Neuronal stem cell (in vitro differentiated cells): Measurements from ENCODE around the gene RNF224.

Experiments
- DNase-seq: peaks from one replicate; pipeline ENCODE4 v3.0.0-alpha.2; 2013; ENCODE audit warnings: low spot score
- H2AFZ ChIP-seq: one replicate; pipeline ENCODE4 v1.6.1; 2013; ENCODE audit warnings: mild to moderate bottlenecking, low read length, inconsistent platforms
- H2AK5ac ChIP-seq: 2 replicates; pipeline ENCODE4 v1.6.1; 2013; ENCODE audit warnings: low read depth, mild to moderate bottlenecking, inconsistent platforms, low read length, moderate library complexity, mixed read lengths
- H2BK120ac ChIP-seq: 2 replicates; pipeline ENCODE4 v1.6.1; 2013; ENCODE audit warnings: low read depth, mild to moderate bottlenecking, inconsistent platforms, low read length, moderate library complexity, mixed read lengths
- H2BK12ac ChIP-seq: one replicate; pipeline ENCODE4 v1.6.1; 2013; ENCODE audit warnings: low read length, inconsistent platforms
- H2BK15ac ChIP-seq: 2 replicates; pipeline ENCODE4 v1.6.1; 2013; ENCODE audit warnings: mild to moderate bottlenecking, low read length, inconsistent platforms, mixed read lengths
- H2BK5ac ChIP-seq: one replicate; pipeline ENCODE4 v1.6.1; 2013; ENCODE audit warnings: inconsistent platforms, mild to moderate bottlenecking, low read length, moderate library complexity
- H3K14ac ChIP-seq: one replicate; pipeline ENCODE4 v1.6.1; 2013; ENCODE audit warnings: low read length, inconsistent platforms
- H3K18ac ChIP-seq: 2 replicates; pipeline ENCODE4 v1.6.1; 2013; ENCODE audit warnings: low read length, inconsistent platforms
- H3K23ac ChIP-seq: 2 replicates; pipeline ENCODE4 v1.6.1; 2013; ENCODE audit warnings: low read depth, mild to moderate bottlenecking, mixed read lengths, low read length, inconsistent platforms; ENCODE audit not compliant: poor library complexity
- H3K27ac ChIP-seq: replicated peaks from 3 replicates; pipeline ENCODE4 v1.5.1; 2013; ENCODE audit warnings: low read length, inconsistent platforms
- H3K27me3 ChIP-seq, 3 experiments: 2 replicates each; pipeline ENCODE4 v1.6.1; 2013; ENCODE audit warnings: low read length in 3 of 3, mild to moderate bottlenecking in 2 of 3, inconsistent platforms in 1 of 3, low read depth in 1 of 3, mixed read lengths in 1 of 3, moderate library complexity in 1 of 3; ENCODE audit not compliant: control insufficient read depth in 3 of 3, insufficient read depth in 3 of 3
- H3K36me3 ChIP-seq, 2 donors: replicated peaks in 1 of 2; 2 replicates each; pipeline ENCODE4 v1.6.1; 2013; ENCODE audit warnings: low read length in 2 of 2; ENCODE audit not compliant: control insufficient read depth in 2 of 2, insufficient read depth in 2 of 2
- H3K4ac ChIP-seq: 2 replicates; pipeline ENCODE4 v1.6.1; 2013; ENCODE audit warnings: inconsistent platforms, mild to moderate bottlenecking, low read length, moderate library complexity
- H3K4me1 ChIP-seq, 2 donors: 1 replicate in 1 of 2; 2 replicates in 1 of 2; pipeline ENCODE4 v1.6.1; 2013; ENCODE audit warnings: low read length in 2 of 2, low read depth in 1 of 2; ENCODE audit not compliant: control insufficient read depth in 2 of 2, insufficient read depth in 1 of 2
- H3K4me2 ChIP-seq: one replicate; pipeline ENCODE4 v1.6.1; 2013; ENCODE audit warnings: mild to moderate bottlenecking, low read length, inconsistent platforms; ENCODE audit not compliant: insufficient read depth, poor library complexity, severe bottlenecking
- H3K4me3 ChIP-seq, 2 donors: 2 replicates each; pipeline ENCODE4 v1.5.1; 2013; ENCODE audit warnings: low read length in 2 of 2, mild to moderate bottlenecking in 2 of 2, inconsistent platforms in 1 of 2, moderate library complexity in 1 of 2
- H3K79me1 ChIP-seq: one replicate; pipeline ENCODE4 v1.6.1; 2013; ENCODE audit warnings: low read depth, mild to moderate bottlenecking, inconsistent platforms, low read length, moderate library complexity
- H3K9ac ChIP-seq: one replicate; pipeline ENCODE4 v1.6.1; 2013; ENCODE audit warnings: mild to moderate bottlenecking, low read depth, low read length, inconsistent platforms; ENCODE audit not compliant: poor library complexity
- H3K9me3 ChIP-seq, 2 donors: replicated peaks in 1 of 2; 2 replicates each; pipeline versions ENCODE3 to v1.6.1; 2013; ENCODE audit warnings: low read length in 2 of 2, mild to moderate bottlenecking in 2 of 2, inconsistent platforms in 1 of 2, low read depth in 1 of 2, mixed read lengths in 1 of 2, moderate library complexity in 1 of 2; ENCODE audit not compliant: control insufficient read depth in 2 of 2, insufficient read depth in 1 of 2
- H4K8ac ChIP-seq: one replicate; pipeline ENCODE4 v1.6.1; 2013; ENCODE audit warnings: low read depth, mild to moderate bottlenecking, inconsistent platforms, low read length, moderate library complexity
- H4K91ac ChIP-seq: one replicate; pipeline ENCODE4 v1.6.1; 2013; ENCODE audit warnings: low read length, low read depth, mild to moderate bottlenecking, inconsistent platforms; ENCODE audit not compliant: poor library complexity
- WGBS, 2 donors: extraction: QIAGEN DNeasy Blood & Tissue Kit; methylation state at CpG; one replicate each; pipeline ENCODE4 v1.1.7; 2013; ENCODE audit warnings: missing lambda C conversion rate in 2 of 2, mixed read lengths in 1 of 2; ENCODE audit not compliant: insufficient read length in 2 of 2, insufficient replicate concordance in 1 of 2; ENCODE audit errors: extremely low coverage in 2 of 2; 5-methylcytosine and 5-hydroxymethylcytosine counted together

Gene RNF224

DNA sequence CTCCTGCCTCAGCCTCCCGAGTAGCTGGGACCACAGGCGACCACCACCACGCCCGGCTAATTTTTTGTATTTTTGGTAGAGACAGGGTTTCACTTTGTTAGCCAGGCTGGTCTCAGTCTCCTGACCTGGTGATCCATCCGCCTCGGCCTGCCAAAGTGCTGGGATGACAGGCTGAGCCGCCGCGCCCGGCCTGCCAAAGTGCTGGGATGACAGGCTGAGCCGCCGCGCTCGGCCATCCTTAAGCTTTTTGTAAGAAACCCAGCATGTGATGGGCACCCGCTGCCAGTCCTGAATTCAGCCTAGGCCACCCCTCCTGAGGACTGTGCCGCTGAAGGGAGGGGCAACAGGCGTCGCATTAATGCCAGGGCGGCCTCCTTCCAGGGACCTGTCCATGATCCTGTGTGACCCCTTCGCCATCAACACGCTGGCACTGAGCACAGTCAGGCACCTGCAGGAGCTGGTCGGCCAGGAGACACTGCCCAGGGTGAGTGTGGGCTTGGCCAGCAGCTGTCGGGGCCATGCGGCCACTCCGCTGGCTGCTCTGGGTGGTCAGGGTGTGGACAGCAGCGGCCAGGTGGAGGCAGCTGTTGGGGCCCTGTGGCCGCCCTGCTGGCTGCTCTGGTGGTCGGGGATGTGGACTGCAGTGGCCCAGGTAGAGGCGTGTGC lies 38.3 kb downstream of the RNF224 start:
- Histone ChIP-seq H3K4me3 (no peak overlapping the region), H2BK120ac (no peak overlapping the region), H2BK12ac (no peak overlapping the region), H3K4me1 (no peaks in the 10 kb centered on the region), H2BK5ac (peak overlapping the region; percentile 66), H3K27ac (no peak overlapping the region), H3K9me3 (no peaks in the 10 kb centered on the region), H3K9ac (no peak overlapping the region), H3K4ac (no peak overlapping the region), H3K18ac (no peak overlapping the region), H3K23ac (peak overlapping the region; percentile 93), H3K14ac (no peak overlapping the region), H4K8ac (peak overlapping the region; percentile 43), H2BK15ac (no peak overlapping the region), H2AFZ (no peak overlapping the region), H3K79me1 (peaks cover 5% of the 10 kb centered on the region), H3K36me3 (peaks cover 35 to 78% of the 10 kb centered on the region in 2 donors), H3K4me2 (no peak overlapping the region), H2AK5ac (no peak overlapping the region), H4K91ac (no peak overlapping the region), H3K27me3 (no peaks in the 10 kb centered on the region)
- WGBS, 2 donors = no CpG with 5 or more reads among the region's 29 CpGs
- no peak for DNase-seq

GRCh38 chr9:137266162-137266527 lies 38.8 kb downstream of the RNF224 start:
- H3K79me1 ChIP-seq = peaks cover 5% of the 10 kb centered on the region
- H4K8ac ChIP-seq = peak overlapping the region; percentile 82
- H3K4ac ChIP-seq = no peak overlapping the region
- no peak overlapping the region for H3K23ac ChIP-seq
- no peak overlapping the region for H4K91ac ChIP-seq
- no peak overlapping the region for H3K4me3 ChIP-seq
- no peak overlapping the region for H2AFZ ChIP-seq
- no peaks in the 10 kb centered on the region for H3K4me1 ChIP-seq
- peak overlapping the region; percentile 66 for H2BK5ac ChIP-seq
- H3K4me2 ChIP-seq = no peak overlapping the region
- no peak overlapping the region for H3K18ac ChIP-seq
- H3K27ac ChIP-seq = no peak overlapping the region
- H3K9ac ChIP-seq = no peak overlapping the region
- H2BK12ac ChIP-seq = no peak overlapping the region
- no peaks in the 10 kb centered on the region for H3K9me3 ChIP-seq
- no peak overlapping the region for H2BK120ac ChIP-seq
- WGBS, 2 donors = no CpG with 5 or more reads among the region's 15 CpGs
- H2AK5ac ChIP-seq = no peak overlapping the region
- DNase-seq = no peak
- no peaks in the 10 kb centered on the region for H3K27me3 ChIP-seq
- H3K36me3 ChIP-seq = peaks cover 35 to 84% of the 10 kb centered on the region in 2 donors
- H2BK15ac ChIP-seq = no peak overlapping the region
- no peak overlapping the region for H3K14ac ChIP-seq

GRCh38 chr9:137266585-137267453 lies 39.5 kb downstream of the RNF224 start:
- no peak overlapping the region for H3K4ac ChIP-seq
- no peak overlapping the region for H3K23ac ChIP-seq
- no peaks in the 10 kb centered on the region for H3K27me3 ChIP-seq
- H3K9me3 ChIP-seq = no peaks in the 10 kb centered on the region
- H3K79me1 ChIP-seq = peaks cover 5% of the 10 kb centered on the region
- no peak overlapping the region for H3K4me3 ChIP-seq
- no peak overlapping the region for H3K4me2 ChIP-seq
- H2AFZ ChIP-seq = no peak overlapping the region
- WGBS, 2 donors = no CpG with 5 or more reads among the region's 34 CpGs
- H3K18ac ChIP-seq = no peak overlapping the region
- peaks cover 37 to 84% of the 10 kb centered on the region in 2 donors for H3K36me3 ChIP-seq
- no peak overlapping the region for H3K27ac ChIP-seq
- no peak overlapping the region for H3K14ac ChIP-seq
- H2AK5ac ChIP-seq = no peak overlapping the region
- H3K9ac ChIP-seq = no peak overlapping the region
- no peak overlapping the region for H4K8ac ChIP-seq
- peak overlapping the region; percentile 66 for H2BK5ac ChIP-seq
- no peaks in the 10 kb centered on the region for H3K4me1 ChIP-seq
- DNase-seq = no peak
- H2BK120ac ChIP-seq = no peak overlapping the region
- no peak overlapping the region for H4K91ac ChIP-seq
- H2BK12ac ChIP-seq = no peak overlapping the region
- no peak overlapping the region for H2BK15ac ChIP-seq

- Histone ChIP-seq H3K36me3 (peaks cover 43 to 88% of the 10 kb centered on the region in 2 donors), H3K27me3 (no peaks in the 10 kb centered on the region)
- WGBS, 2 donors = no CpG with 5 or more reads among the region's 6 CpGs
Measured at GRCh38 chr9:137267933-137268355, 40.6 kb downstream of the RNF224 start.

More at GRCh38 chr9:137267933-137268355, 40.6 kb downstream of the RNF224 start:
- Histone ChIP-seq H3K4me2 (no peak overlapping the region), H2BK5ac (no peak overlapping the region), H3K23ac (no peak overlapping the region), H2AFZ (no peak overlapping the region), H2AK5ac (no peak overlapping the region), H3K79me1 (peaks cover 8% of the 10 kb centered on the region), H3K9ac (no peak overlapping the region), H3K4ac (no peak overlapping the region), H3K4me3 (no peak overlapping the region), H2BK120ac (no peak overlapping the region), H3K4me1 (no peaks in the 10 kb centered on the region), H3K18ac (no peak overlapping the region), H4K8ac (no peak overlapping the region), H2BK12ac (no peak overlapping the region), H3K14ac (no peak overlapping the region), H3K9me3 (no peaks in the 10 kb centered on the region), H4K91ac (no peak overlapping the region), H3K27ac (no peak overlapping the region), H2BK15ac (no peak overlapping the region)
- no peak for DNase-seq
